GM18505 (cell line): ENCODE results near the gene NUP37.
A peak's percentile ranks its signal among the peaks of the same experiment; 100 is the strongest.
"Not testable (repeated sequence)": the region's sequence is repeated elsewhere in the genome, so short reads cannot be mapped to it uniquely, and the experiment has no call there.

Experiments used
- ATAC-seq: cut with Tn5 transposase; IDR thresholded peaks from one replicate; pipeline ENCODE4 v1.9.1; 2021; ENCODE audit not compliant: unreplicated experiment
- POLR2A ChIP-seq: IDR thresholded peaks from 4 replicates; pipeline ENCODE4 v1.6.1; 2011; ENCODE audit warnings: borderline replicate concordance; ENCODE audit not compliant: insufficient read depth, insufficient read length; ENCODE audit errors: extremely low read depth

Gene NUP37

GRCh38 chr12:102119674-102120563 is at the start of gene NUP37, which contains the start of gene PARPBP:
NUP37 (minus strand) TSS chr12:102120114; CDS start chr12:102118518, 1,596 bp downstream.
PARPBP (plus strand) TSS chr12:102120183; CDS start chr12:102123889, 3,706 bp downstream.
- peak; percentile 97 for ATAC-seq

GRCh38 chr12:102167821-102168604 is 48.1 kb upstream of the NUP37 start:
- TF ChIP-seq POLR2A = no peak
- no peak for ATAC-seq

More at GRCh38 chr12:102119674-102120563, at the start of gene NUP37, which contains the start of gene PARPBP:
- peak; percentile 92 for TF ChIP-seq POLR2A

GRCh38 chr12:102163383-102163782 is 43.5 kb upstream of the NUP37 start:
- ATAC-seq = no peak

GRCh38 chr12:102155206-102155605 is 35.3 kb upstream of the NUP37 start:
- ATAC-seq = not testable (repeated sequence)

More at GRCh38 chr12:102163383-102163782, 43.5 kb upstream of the NUP37 start:
- TF ChIP-seq POLR2A = no peak

DNA sequence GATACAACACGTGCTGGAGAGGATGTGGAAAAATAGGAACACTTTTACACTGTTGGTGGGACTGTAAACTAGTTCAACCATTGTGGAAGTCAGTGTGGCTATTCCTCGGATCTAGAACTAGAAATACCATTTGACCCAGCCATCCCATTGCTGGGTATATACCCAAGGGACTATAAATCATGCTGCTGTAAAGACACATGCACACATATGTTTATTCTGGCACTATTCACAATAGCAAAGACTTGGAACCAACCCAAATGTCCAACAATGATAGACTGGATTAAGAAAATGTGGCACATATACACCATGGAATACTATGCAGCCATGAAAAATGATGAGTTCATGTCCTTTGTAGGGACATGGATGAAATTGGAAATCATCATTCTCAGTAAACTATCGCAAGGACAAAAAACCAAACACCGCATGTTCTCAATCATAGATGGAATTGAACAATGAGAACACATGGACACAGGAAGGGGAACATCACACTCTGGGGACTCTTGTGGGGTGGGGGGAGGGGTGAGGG is 27.2 kb upstream of the NUP37 start:
- ATAC-seq = not testable (repeated sequence)

- ATAC-seq = no peak
- TF ChIP-seq POLR2A = no peak
Measured at GRCh38 chr12:102144221-102144620, 24.3 kb upstream of the NUP37 start.

GRCh38 chr12:102142866-102143373 is 23.0 kb upstream of the NUP37 start:
- not testable (repeated sequence) for ATAC-seq

GRCh38 chr12:102137619-102138018 is 17.7 kb upstream of the NUP37 start:
- not testable (repeated sequence) for ATAC-seq

DNA sequence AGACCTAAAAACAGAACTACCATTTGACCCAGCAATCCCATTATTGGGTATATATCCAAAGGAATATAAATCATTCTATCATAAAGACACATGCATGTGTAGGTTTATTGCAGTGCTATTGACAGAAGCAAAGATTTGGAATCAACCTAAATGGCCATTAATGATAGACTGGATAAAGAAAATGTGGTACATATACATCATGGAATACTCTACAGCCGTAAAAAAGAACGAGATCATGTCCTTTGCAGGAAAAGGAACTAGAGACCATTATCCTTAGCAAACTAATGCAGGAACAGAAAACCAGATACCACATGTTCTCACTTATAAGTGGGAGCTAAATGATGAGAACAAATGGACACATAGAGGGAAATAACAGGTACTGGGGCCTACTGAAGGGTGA is 11.5 kb upstream of the NUP37 start:
- not testable (repeated sequence) for ATAC-seq

GRCh38 chr12:102130720-102131119 is 10.8 kb upstream of the NUP37 start:
- not testable (repeated sequence) for ATAC-seq

GRCh38 chr12:102121328-102121727 is 1.4 kb upstream of the NUP37 start:
- ATAC-seq = not testable (repeated sequence)

DNA sequence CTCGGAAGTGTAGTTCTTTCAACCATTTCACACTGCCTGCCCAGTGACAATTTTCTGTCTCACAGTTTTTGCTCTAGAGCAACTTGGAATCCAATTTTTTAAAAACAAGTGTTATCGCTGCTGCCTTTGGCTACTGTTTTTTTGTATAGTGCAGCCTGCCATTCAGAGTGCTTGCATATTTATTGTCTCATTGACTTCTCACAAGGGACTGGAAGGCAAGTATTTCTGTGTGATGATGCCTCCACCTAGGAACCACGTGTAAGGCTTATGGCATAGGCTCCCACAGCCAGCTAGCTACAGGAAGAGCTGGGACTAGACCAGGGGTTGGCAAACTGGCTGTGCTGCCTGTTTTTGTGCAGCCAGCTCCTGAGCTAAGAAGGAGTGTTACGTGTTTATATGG is 972 bp upstream of the NUP37 start:
- TF ChIP-seq POLR2A = no peak
- ATAC-seq = no peak

- ATAC-seq = peak; percentile 2
- TF ChIP-seq POLR2A = no peak
Measured at GRCh38 chr12:102120564-102120873, 605 bp upstream of the NUP37 start.

- no peak for TF ChIP-seq POLR2A
- ATAC-seq = no peak
Measured at GRCh38 chr12:102118874-102119273, 1.0 kb downstream of the NUP37 start.
